Measurements from ENCODE around the gene FAM120B. TPM values are rescaled to one million over a fixed set of nuclear protein-coding genes. Genes with fewer than 3 reads are reported as not detected.

The FAM120B gene
- total RNA-seq, 1 experiment from 2014 or later = 16.7 TPM

- H2BK12ac ChIP-seq (ENCODE audit: insufficient read length, low read depth, low read length) = no peak overlapping the region
- H3K27me3 Mint-ChIP-seq (ENCODE audit: low read depth) = peaks cover 70% of the 10 kb centered on the region
- DNase-seq = no peak
- H4K8ac ChIP-seq (replicated peaks; ENCODE audit: insufficient read length, low read depth, low read length) = no peak overlapping the region
- H3K9me3 Mint-ChIP-seq = peaks cover 0 to 8% of the 10 kb centered on the region in 2 experiments; a peak in 3 of 5 replicates
- no peak overlapping the region for H2BK20ac ChIP-seq (ENCODE audit: low read depth, low read length, poor library complexity, severe bottlenecking)
- no peaks in the 10 kb centered on the region for H4K20me1 ChIP-seq (ENCODE audit: control insufficient read depth, insufficient read depth, insufficient read length)
- no peaks in the 10 kb centered on the region for H3K79me2 ChIP-seq (ENCODE audit: insufficient read depth, low read length)
- H3K23ac ChIP-seq (ENCODE audit: insufficient read length, low read depth, low read length) = no peak overlapping the region
- H3K4me2 ChIP-seq (ENCODE audit: insufficient read depth, insufficient read length, low read length) = no peak overlapping the region
- H3K79me1 ChIP-seq (ENCODE audit: insufficient read depth, low read depth, low read length, poor library complexity, severe bottlenecking) = no peaks in the 10 kb centered on the region
- no peak overlapping the region for H2BK15ac ChIP-seq (ENCODE audit: low read depth, low read length)
- no peak overlapping the region for H4K91ac ChIP-seq (ENCODE audit: insufficient read length, low read depth, low read length)
- no peak overlapping the region for H3K14ac ChIP-seq (ENCODE audit: insufficient read depth, low read length)
- H4K5ac ChIP-seq (ENCODE audit: insufficient read length, low read depth, low read length) = no peak overlapping the region
- H3K27ac ChIP-seq (ENCODE audit: insufficient read length, low read depth, low read length) = no peak overlapping the region
- no peak overlapping the region for H3K9ac ChIP-seq (ENCODE audit: extremely low read depth, insufficient read length, low read length)
- H2AFZ ChIP-seq (ENCODE audit: low read length) = no peak overlapping the region
- WGBS (ENCODE audit: extremely low coverage, insufficient read length, low lambda C conversion rate) = no CpG with 5 or more reads among the region's 5 CpGs
- H3K56ac ChIP-seq (ENCODE audit: insufficient read length, low read depth, low read length) = no peak overlapping the region
- H3K4ac ChIP-seq (ENCODE audit: low read depth, low read length) = no peak overlapping the region
- no peak overlapping the region for H2BK5ac ChIP-seq (ENCODE audit: insufficient read length, low read length)
- H3K36me3 Mint-ChIP-seq (ENCODE audit: insufficient read depth in 1 of 3, low read depth in 3 of 3) = peaks cover 9 to 34% (median 33%) of the 10 kb centered on the region in 3 experiments
- no peak for TF ChIP-seq CTCF (conservative IDR thresholded peaks at IDR 0.05)
- peaks cover 20 to 40% of the 10 kb centered on the region in 2 experiments for H3K4me1 Mint-ChIP-seq
- no peak overlapping the region for H2BK120ac ChIP-seq (ENCODE audit: low read depth, low read length, poor library complexity, severe bottlenecking)
- no peaks in the 10 kb centered on the region; the same call in 1 of the 2 replicates for H3K4me1 ChIP-seq (ENCODE audit: insufficient read depth, low read length)
- H3K27ac Mint-ChIP-seq = no peak overlapping the region; a peak in 1 of 7 replicates
- peaks cover 31% of the 10 kb centered on the region for H3K27me3 ChIP-seq (ENCODE audit: insufficient read depth, low read length)
- no peak overlapping the region for H3T11ph ChIP-seq (ENCODE audit: low read length)
- no peaks in the 10 kb centered on the region for H3K9me3 ChIP-seq (ENCODE audit: control insufficient read depth, low read depth, low read length)
- no peak overlapping the region for H3K4me3 Mint-ChIP-seq
- H3K18ac ChIP-seq (ENCODE audit: insufficient read length, low read depth, low read length) = no peak overlapping the region
- H3K23me2 ChIP-seq (ENCODE audit: insufficient read length, low read depth, low read length, poor library complexity, severe bottlenecking) = peaks cover 12% of the 10 kb centered on the region
- no peak overlapping the region for H2AK5ac ChIP-seq (ENCODE audit: insufficient read length, low read length)
Measured at GRCh38 chr6:170285482-170285881, 21.1 kb upstream of the FAM120B start.

Measured in H9 (cell line).